ENCODE data around the gene PROX1.

PROX1 gene

DNA sequence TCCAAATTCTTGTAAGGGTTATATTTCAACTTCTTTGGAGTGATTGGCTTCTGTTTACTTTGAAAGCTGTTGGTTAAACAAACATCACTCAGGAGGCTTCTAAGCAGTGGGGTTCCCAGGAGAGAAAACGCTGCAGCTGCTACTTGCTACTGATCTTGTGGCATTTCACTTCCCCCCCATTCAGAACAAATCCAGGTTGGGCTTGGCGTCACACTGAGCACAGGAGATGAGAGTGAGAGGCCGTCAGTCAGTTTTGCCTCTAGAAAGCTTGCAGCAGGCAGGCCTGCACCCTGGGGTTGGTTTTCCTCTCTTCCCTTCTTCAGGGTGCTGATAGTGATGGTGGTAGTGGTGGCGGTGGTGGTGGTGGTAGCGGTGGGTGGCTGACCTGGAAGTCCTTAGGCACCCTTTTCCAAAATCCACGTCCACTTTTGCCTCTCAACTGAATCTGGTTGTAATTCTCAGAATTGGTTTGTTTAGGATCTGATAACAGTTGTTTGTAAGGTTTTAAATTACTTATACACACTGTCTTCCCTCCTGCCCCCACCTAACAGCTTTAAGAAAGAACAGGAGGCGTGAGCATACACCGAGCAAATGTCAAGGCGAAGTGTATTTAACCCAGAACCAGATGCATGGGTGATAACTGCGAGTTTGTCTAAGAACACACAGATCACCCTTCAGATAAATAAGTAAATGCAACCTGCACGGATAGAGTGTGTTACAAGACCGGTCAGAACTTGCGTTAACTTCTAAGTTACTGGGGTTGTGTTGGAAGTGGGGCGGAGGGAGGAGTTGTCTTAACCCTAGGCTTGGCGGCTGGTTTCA lies 3.2 kb upstream of the PROX1 start:
- Histone ChIP-seq H3K4me3 (ENCODE audit: low read depth in 1 of 2, low read length in 1 of 2) (no peak overlapping the region), H3K27me3 (peaks cover 100% of the 10 kb centered on the region), H3K27ac (no peak overlapping the region), H3K36me3 (no peaks in the 10 kb centered on the region), H3K4me1 (ENCODE audit: control insufficient read depth in 1 of 2, insufficient read depth in 1 of 2, low read depth in 1 of 2, low read length in 1 of 2) (no peaks in the 10 kb centered on the region), H3K9me3 (no peaks in the 10 kb centered on the region)
- no peak for TF ChIP-seq CTCF (IDR thresholded peaks at IDR 0.05)

- no peak for TF ChIP-seq CTCF (IDR thresholded peaks at IDR 0.05)
- H3K36me3 ChIP-seq, result no peaks in the 10 kb centered on the region
- H3K27me3 ChIP-seq, result peaks cover 100% of the 10 kb centered on the region
- no peak overlapping the region for H3K27ac ChIP-seq
- no peak overlapping the region for H3K4me3 ChIP-seq (ENCODE audit: low read depth in 1 of 2, low read length in 1 of 2)
- no peaks in the 10 kb centered on the region for H3K9me3 ChIP-seq
- no peaks in the 10 kb centered on the region for H3K4me1 ChIP-seq (ENCODE audit: control insufficient read depth in 1 of 2, insufficient read depth in 1 of 2, low read depth in 1 of 2, low read length in 1 of 2)
Observed at GRCh38 chr1:213985209-213986019, 2.4 kb upstream of the PROX1 start.

- Histone ChIP-seq H3K27me3 (peaks cover 100% of the 10 kb centered on the region), H3K4me3 (ENCODE audit: low read depth in 1 of 2, low read length in 1 of 2) (no peak overlapping the region), H3K9me3 (no peaks in the 10 kb centered on the region), H3K36me3 (no peaks in the 10 kb centered on the region), H3K27ac (no peak overlapping the region), H3K4me1 (ENCODE audit: control insufficient read depth in 1 of 2, insufficient read depth in 1 of 2, low read depth in 1 of 2, low read length in 1 of 2) (no peaks in the 10 kb centered on the region)
- TF ChIP-seq CTCF (IDR thresholded peaks at IDR 0.05), result no peak
Observed at GRCh38 chr1:213986020-213986924, 1.5 kb upstream of the PROX1 start.

- H3K27me3 ChIP-seq, result peaks cover 100% of the 10 kb centered on the region
- no peaks in the 10 kb centered on the region for H3K36me3 ChIP-seq
- no peak overlapping the region for H3K27ac ChIP-seq
- H3K9me3 ChIP-seq, result no peaks in the 10 kb centered on the region
- no peak for TF ChIP-seq CTCF (IDR thresholded peaks at IDR 0.05)
- no peak overlapping the region for H3K4me3 ChIP-seq (ENCODE audit: low read depth in 1 of 2, low read length in 1 of 2)
- H3K4me1 ChIP-seq (ENCODE audit: control insufficient read depth in 1 of 2, insufficient read depth in 1 of 2, low read depth in 1 of 2, low read length in 1 of 2), result no peaks in the 10 kb centered on the region
Observed at GRCh38 chr1:213986925-213987250, 885 bp upstream of the PROX1 start.

DNA sequence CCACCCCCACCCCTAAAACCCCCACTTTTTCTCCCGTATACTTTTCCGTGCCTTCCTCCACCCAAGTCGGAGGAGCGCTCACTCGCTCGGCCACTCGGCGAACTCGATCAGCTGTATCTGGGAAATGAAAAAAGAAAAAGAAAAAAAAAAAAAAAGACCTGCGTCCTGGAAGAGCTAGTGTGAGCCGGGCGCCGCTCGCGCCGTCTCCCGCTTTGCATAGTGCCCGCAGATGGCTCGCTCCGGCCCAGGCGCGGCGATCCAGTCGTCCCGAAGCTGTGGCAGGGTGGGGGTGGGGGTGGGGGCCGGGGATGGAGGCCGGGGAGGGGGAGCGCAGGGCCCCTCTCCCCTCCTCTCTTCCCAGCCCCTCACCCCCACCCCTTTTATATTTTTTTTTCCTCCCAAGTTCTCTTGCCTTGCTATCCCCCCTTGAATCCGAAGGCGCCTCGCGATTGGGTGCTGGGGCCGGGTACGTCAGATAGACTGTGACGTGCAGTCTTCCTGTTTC lies 299 bp upstream of the PROX1 start:
- Histone ChIP-seq H3K27ac (no peak overlapping the region), H3K4me3 (ENCODE audit: low read depth in 1 of 2, low read length in 1 of 2) (no peak overlapping the region), H3K9me3 (no peaks in the 10 kb centered on the region), H3K4me1 (ENCODE audit: control insufficient read depth in 1 of 2, insufficient read depth in 1 of 2, low read depth in 1 of 2, low read length in 1 of 2) (no peaks in the 10 kb centered on the region), H3K36me3 (no peaks in the 10 kb centered on the region), H3K27me3 (peaks cover 100% of the 10 kb centered on the region)
- TF ChIP-seq CTCF (IDR thresholded peaks at IDR 0.05), result no peak
